ENCODE measurements around the gene GNB4.

GNB4 gene

GRCh38 chr3:179348325-179349013, 102.8 kb downstream of the GNB4 start:
- TF ChIP-seq POLR2AphosphoS5 (IDR thresholded peaks at IDR 0.05; ENCODE audit: low read depth, low read length) (0 out of 2 replicates have a peak, but pooled peaks have one; percentile 12), POLR2A (IDR thresholded peaks at IDR 0.05; ENCODE audit: low read depth, low read length) (no peak)
- DNase-seq (ENCODE audit: insufficient read length) (peak; percentile 16), FAIRE-seq (peak; percentile 84)

DNA sequence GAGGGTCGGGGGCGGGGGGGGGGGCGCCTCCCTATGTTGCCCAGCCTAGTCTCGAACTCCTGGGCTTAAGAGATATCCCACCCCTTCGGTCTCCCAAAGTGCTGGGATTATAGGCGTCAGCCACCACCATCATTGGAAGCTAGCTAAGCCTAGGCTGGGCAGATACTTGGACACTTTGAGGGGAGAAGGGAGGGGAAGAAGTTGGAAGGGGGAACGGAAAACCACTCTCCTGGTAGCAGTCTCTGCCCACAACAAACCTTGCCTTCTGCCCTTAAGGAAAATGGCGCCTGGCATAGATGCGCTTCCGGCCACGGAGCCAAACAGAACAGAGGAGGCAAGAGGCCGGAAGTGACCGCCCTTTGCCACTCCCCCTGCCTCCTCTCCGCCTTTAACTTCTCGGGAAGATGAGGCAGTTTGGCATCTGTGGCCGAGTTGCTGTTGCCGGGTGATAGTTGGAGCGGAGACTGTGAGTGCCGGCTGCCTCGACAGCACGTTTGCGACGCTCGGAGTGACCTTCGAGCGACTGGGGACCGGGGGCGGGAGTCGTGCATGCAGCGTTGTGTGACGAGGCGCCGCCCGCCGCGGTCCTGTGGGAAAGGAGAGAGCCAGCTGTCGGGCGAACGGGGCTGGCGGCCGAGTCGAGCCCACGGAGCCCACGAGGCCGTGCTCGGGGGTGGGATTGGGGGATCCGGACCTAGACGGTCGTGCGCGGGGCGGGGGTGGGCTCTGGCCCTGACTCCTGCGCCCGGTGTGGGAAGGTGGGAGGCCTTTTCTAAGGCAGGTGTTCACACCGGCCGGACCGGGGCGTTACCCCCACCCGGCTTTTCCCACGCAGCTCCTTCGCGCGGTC, 103.7 kb downstream of the GNB4 start, which contains the start of gene MFN1:
Gene MFN1, plus strand, starts transcription at position 365 of the 850 bp plus-strand sequence. CDS start 1,143 bp downstream, outside the sequence.
- TF ChIP-seq POLR2A (IDR thresholded peaks at IDR 0.05; ENCODE audit: low read depth, low read length) (peak; percentile 92), TAF1 (IDR thresholded peaks at IDR 0.05; ENCODE audit: borderline replicate concordance, low read depth, low read length) (0 out of 2 replicates have a peak, but pooled peaks have one; percentile 35), POLR2AphosphoS5 (IDR thresholded peaks at IDR 0.05; ENCODE audit: low read depth, low read length) (peak; percentile 84)
- peak; percentile 100 for FAIRE-seq

More for the DNA sequence above, 103.7 kb downstream of the GNB4 start, which contains the start of gene MFN1:
- DNase-seq (ENCODE audit: insufficient read length) = peak; percentile 75
